Activated T-helper 1 cell treated with anti-CD3 and anti-CD28 coated beads, Interleukin-12 subunit alpha, Interleukin-12 subunit beta, Interleukin-2, Interleukin-4 antibody, amounts not matched to agents 30 ng/mL and 10 ng/mL and 1 ng/mL, durations not matched to agents 14 hours and 24 hours and 36 hours (primary cell): ENCODE measurements around the gene NAXD. TPM values are rescaled to one million over a fixed set of nuclear protein-coding genes. Genes with fewer than 3 reads are reported as not detected.

Source experiments
- DNase-seq: peaks from one replicate; pipeline ENCODE4 v3.0.0; 2021; ENCODE audit warnings: low spot score
- H3K27ac Mint-ChIP-seq: one replicate; pipeline ENCODE4 v1.8.0; 2021; ENCODE audit warnings: mild to moderate bottlenecking, mixed read lengths
- H3K27me3 Mint-ChIP-seq: one replicate; pipeline ENCODE4 v1.8.0; 2022; ENCODE audit warnings: mild to moderate bottlenecking, moderate library complexity, mixed read lengths; ENCODE audit not compliant: insufficient read depth
- H3K36me3 Mint-ChIP-seq: one replicate; pipeline ENCODE4 v1.8.0; 2021; ENCODE audit warnings: low read depth, mixed read lengths
- H3K4me1 Mint-ChIP-seq: one replicate; pipeline ENCODE4 v1.8.0; 2021; ENCODE audit warnings: low read depth, mixed read lengths
- H3K4me3 Mint-ChIP-seq: one replicate; pipeline ENCODE4 v1.8.0; 2021; ENCODE audit warnings: mild to moderate bottlenecking, moderate library complexity, mixed read lengths
- H3K9me3 Mint-ChIP-seq: one replicate; pipeline ENCODE4 v1.8.0; 2021; ENCODE audit warnings: mixed read lengths
- intact Hi-C: fragments of 100-400 bp; cut with micrococcal nuclease; formaldehyde crosslinking; loops from one replicate; pipeline ENCODE4 v1.15.1; 2024
- total RNA-seq: library from RNA; stranded (reverse); gene quantifications from 2 replicates; pipeline ENCODE4 v1.2.3, GENCODE V29; 2022

NAXD gene
- total RNA-seq, 1 donor from 2014 or later = 22.0 TPM

DNA sequence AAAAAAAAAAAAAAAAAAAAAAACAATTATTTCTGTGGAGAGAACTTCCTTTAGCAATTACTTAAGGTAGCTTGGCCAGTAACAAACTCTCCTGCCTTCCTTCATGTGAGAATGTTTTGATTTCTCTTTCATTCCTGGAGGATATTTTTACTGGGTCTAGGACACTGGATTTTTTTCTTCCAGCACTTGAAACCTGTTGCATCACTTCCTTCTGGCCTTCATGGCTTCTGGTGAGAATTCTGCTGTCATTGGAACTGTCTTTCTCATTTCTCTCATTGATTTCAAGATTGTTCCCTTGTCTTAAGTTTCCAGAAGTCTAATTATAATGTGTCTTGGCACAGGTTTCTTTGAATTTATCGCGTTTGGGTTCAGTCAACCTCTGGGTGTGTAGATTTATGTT lies 34.5 kb upstream of the NAXD start:
- H3K36me3 Mint-ChIP-seq = no peaks in the 10 kb centered on the region
- DNase-seq = no peak
- H3K9me3 Mint-ChIP-seq = no peaks in the 10 kb centered on the region
- H3K4me3 Mint-ChIP-seq = no peak overlapping the region
- intact Hi-C loops = no loop called here
- no peak overlapping the region for H3K27ac Mint-ChIP-seq
- H3K27me3 Mint-ChIP-seq = peaks cover 21% of the 10 kb centered on the region
- peaks cover 5% of the 10 kb centered on the region for H3K4me1 Mint-ChIP-seq

DNA sequence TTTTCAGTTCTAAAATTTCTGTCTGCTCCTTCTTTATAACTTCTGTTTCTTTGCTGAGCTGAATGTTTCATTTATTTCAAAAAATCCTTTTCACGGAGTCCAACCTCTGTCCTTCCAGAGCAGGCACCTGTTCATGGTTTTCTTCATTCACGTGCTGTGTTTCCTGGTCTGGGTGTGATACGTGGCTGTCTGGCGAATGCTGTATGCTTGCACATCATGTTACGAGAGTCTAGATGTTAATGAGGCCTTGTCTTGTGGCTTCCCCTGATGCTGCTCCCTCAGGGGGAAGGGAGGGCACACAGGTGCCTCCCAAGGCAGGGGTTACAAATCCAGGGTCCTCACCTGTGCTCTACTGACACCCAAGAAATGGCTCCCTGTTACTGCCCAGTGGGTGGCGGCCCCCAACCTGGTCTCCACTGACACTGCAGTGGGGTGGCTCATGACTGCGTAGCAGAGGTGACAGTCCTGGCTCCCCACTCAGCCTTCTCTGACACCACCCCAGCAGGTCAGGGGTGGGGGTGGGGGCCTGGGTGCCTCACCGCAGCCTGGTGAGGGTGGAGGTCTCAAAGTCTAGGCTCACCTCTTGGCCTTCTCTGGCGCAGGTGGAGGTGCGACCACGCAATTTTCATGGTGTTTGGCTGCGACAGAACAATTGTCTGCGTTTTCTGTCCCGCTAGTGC lies 33.7 kb upstream of the NAXD start:
- H3K4me1 Mint-ChIP-seq = no peaks in the 10 kb centered on the region
- intact Hi-C loops = no loop called here
- H3K36me3 Mint-ChIP-seq = no peaks in the 10 kb centered on the region
- H3K27ac Mint-ChIP-seq = no peak overlapping the region
- no peak for DNase-seq
- no peaks in the 10 kb centered on the region for H3K9me3 Mint-ChIP-seq
- no peak overlapping the region for H3K4me3 Mint-ChIP-seq
- peaks cover 20% of the 10 kb centered on the region for H3K27me3 Mint-ChIP-seq

DNA sequence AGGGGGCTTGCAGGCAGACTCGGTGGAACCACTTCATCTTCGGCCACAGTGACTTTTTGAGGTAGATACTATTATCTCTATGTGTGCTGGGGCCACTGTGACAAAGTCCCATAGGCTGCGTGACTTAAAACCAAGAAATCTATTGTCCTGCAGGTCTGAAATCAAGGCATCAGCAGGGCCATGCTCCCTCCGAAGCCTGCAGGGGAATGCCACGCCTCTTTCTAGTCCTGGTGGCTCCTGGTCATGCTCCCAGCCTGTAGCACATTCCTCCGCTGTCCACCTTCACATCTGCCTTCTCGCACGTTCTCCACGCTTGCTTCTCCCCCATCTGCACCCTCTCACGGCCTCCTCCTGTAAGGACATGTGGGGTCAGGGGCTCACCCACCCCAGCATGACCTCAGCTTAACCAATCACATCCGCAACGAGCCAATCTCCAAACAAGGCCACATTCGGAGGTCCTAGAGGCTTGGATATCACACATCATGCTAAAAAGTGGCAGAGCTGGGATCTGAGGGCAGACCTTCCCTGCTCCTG lies 32.9 kb upstream of the NAXD start:
- intact Hi-C loops = no loop called here
- no peak overlapping the region for H3K27ac Mint-ChIP-seq
- no peaks in the 10 kb centered on the region for H3K36me3 Mint-ChIP-seq
- peaks cover 17% of the 10 kb centered on the region for H3K27me3 Mint-ChIP-seq
- no peaks in the 10 kb centered on the region for H3K4me1 Mint-ChIP-seq
- H3K4me3 Mint-ChIP-seq = no peak overlapping the region
- no peak for DNase-seq
- no peaks in the 10 kb centered on the region for H3K9me3 Mint-ChIP-seq

DNA sequence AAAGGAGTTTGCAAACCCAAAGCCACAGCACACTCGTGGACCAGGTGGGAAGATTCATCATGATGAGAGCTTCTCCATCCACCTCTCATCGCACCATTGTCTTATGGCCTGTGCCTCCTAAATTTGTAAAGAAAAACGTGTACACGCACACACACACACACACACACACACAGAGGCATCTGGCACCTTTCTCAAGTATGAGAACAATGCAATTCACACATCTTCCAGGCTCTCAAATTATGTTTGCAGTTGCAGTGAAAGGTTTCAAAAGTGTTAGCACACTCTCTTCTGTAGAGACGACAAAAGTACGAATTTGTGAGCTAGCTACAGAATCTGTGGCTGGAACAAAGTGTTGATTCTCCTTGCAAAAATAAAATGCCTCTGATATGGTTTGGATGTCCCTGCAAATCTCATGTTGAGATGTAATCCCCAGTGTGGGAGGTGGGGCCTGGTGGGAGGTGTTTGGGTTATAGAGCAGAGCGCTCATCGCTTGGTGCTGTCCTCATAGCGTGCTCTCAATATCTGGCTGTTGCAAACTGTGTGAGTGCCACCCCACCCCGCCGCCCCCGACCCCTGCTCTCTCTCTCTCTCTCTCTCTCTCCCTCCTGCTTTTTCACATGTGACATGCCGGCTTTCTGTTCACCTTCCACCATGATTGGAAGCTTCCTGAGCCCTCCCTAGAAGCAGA lies 32.0 kb upstream of the NAXD start:
- no peak for DNase-seq
- intact Hi-C loops = no loop called here

DNA sequence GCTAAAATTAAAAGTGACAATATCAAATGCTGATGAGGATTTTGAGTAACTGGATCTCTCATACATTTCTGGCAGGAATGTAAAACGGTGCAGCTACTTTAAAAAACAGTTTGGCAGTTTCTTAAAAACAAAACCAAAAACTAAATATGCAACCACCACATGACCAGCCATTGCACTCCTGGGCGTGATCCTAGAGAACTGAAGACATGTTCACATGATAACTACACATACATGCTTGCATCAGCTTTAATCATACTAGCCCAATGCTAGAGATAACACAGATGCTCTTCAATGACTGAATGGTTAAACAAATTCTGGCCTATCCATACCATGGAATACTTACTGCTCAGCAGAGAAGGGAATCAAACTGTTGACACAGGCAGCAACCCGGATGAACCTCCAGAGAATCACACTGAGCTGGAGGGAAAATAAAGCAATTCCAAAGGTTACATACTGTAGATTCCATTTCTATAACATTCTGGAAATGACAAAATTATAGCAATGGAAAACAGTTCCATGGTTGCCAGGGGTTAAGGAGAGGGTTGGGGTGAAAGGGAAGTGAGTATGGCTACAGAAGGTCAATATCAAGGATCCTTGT lies 25.5 kb upstream of the NAXD start:
- Mint-ChIP-seq H3K27ac (no peak overlapping the region), H3K9me3 (no peaks in the 10 kb centered on the region), H3K27me3 (peaks cover 15% of the 10 kb centered on the region), H3K36me3 (no peaks in the 10 kb centered on the region), H3K4me1 (no peaks in the 10 kb centered on the region), H3K4me3 (no peak overlapping the region)
- no peak for DNase-seq
- intact Hi-C loops = no loop called here

More for the DNA sequence above, 32.0 kb upstream of the NAXD start:
- Mint-ChIP-seq H3K27me3 (peaks cover 18% of the 10 kb centered on the region), H3K4me3 (no peak overlapping the region), H3K27ac (no peak overlapping the region), H3K36me3 (no peaks in the 10 kb centered on the region), H3K9me3 (no peaks in the 10 kb centered on the region), H3K4me1 (no peaks in the 10 kb centered on the region)

DNA sequence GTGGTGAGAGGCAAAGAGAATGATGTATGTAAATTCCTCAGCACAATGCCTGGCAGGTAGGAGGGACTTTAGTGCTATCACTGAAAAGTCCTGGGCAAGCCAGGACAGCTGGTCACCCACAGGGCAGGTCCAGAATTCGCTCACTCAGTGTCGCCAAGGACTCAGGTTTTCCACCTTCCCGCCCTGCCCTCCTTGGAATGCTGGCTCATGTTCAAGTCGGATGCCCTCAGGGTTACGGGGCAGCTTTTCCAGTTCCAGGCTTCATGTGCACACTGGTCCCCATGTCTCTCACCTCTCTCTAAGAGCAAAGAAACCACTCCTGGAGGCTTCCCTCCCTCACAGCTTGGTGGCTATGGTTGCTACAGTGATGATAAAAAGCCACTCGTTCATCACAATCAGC lies 24.8 kb upstream of the NAXD start:
- Mint-ChIP-seq H3K27me3 (peaks cover 13% of the 10 kb centered on the region), H3K9me3 (no peaks in the 10 kb centered on the region), H3K4me1 (no peaks in the 10 kb centered on the region), H3K27ac (no peak overlapping the region), H3K4me3 (no peak overlapping the region), H3K36me3 (no peaks in the 10 kb centered on the region)
- intact Hi-C loops = no loop called here
- DNase-seq = no peak

DNA sequence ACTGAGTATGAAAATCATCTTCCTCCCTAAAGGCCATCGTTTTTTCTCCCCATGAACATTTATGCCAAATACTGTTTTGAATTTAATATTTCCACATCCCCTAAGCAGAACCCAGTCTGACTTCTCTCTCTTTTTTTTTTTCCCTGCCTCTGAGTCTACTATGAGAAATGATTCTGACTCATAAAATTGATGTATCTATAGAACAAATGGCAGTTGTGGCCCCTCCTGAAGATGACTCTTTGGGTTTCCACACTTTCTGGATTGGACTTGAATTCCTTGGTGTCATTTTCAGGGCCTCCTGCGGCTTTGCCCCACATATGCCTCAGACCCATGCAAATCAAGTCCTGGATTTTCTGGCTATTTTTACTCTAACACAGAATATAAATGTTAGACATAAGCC lies 22.7 kb upstream of the NAXD start:
- Mint-ChIP-seq H3K9me3 (no peaks in the 10 kb centered on the region), H3K4me1 (no peaks in the 10 kb centered on the region), H3K27me3 (peaks cover 15% of the 10 kb centered on the region), H3K4me3 (no peak overlapping the region), H3K27ac (no peak overlapping the region), H3K36me3 (no peaks in the 10 kb centered on the region)
- intact Hi-C loops = loop anchor here (1.0 kb wide), 2 partner anchors 227 to 370 kb away; no protein-coding TSS in a partner anchor
- no peak for DNase-seq

DNA sequence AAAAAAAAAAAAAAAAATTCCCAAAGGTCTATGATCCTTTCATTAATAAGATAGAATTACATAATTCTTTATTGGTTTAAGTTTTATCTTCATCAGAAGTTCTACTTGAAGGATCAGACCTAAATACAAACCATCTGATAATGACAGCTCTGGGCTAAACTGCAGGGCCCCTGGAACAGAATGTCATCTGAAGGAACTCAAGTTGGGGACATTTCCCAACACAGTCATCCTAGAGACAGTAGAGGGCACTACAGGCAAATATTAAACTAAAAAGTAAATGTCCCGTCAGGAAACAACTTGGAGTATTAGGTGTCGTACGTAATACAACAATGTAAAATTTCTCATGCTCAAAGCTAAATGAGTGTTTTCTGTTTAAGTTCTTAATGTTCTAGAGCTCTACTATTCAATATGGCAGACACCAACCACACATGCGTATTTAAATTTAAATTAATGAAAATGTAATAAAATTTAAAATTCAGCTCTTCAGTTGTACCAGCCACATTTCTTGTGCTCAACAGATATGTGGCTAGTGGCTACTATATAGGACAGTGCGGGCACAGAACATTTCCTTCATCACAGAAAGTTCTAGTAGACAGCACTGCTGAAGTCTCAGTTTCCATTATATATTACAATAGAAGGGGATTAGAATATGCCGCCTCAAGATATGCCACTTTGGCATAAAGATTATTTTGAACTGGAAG lies 21.8 kb upstream of the NAXD start:
- no peaks in the 10 kb centered on the region for H3K4me1 Mint-ChIP-seq
- no peak overlapping the region for H3K4me3 Mint-ChIP-seq
- intact Hi-C loops = loop anchor here (1.0 kb wide), 2 partner anchors 226 to 371 kb away; no protein-coding TSS in a partner anchor
- no peak overlapping the region for H3K27ac Mint-ChIP-seq
- H3K36me3 Mint-ChIP-seq = no peaks in the 10 kb centered on the region
- H3K9me3 Mint-ChIP-seq = no peaks in the 10 kb centered on the region
- peaks cover 12% of the 10 kb centered on the region for H3K27me3 Mint-ChIP-seq
- DNase-seq = no peak

DNA sequence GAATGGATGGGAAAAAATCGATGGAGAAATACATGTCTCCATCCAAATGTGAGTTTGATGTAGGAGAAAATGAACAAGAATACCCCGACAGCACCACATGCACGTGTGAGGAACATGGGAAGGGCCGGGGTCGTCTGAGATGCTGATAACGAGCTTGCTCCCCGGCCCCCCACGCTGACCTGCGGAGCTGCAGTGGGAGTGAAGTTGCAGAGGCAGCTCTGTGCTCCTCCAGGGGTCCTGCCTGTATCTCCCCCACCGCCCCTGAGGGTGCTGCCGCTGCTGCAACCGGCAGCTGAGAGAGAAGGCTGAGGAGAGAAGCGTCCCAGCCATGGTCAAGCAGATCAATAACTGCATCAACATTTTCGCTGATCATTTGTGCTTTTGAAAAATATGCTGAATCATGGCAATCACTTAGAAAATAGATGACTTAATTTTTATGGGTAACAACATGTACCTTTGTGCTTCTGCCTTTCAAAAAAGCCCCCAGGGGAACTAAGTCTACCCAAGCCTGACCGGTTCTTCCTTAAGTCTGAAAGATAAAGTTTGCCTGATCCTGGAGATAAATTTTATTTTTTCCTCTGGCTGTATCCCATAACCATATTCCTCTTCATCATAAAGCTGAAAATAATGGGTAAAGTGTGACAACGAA lies 18.2 kb upstream of the NAXD start:
- Mint-ChIP-seq H3K9me3 (no peaks in the 10 kb centered on the region), H3K27ac (no peak overlapping the region), H3K4me1 (no peaks in the 10 kb centered on the region), H3K27me3 (peaks cover 5% of the 10 kb centered on the region), H3K36me3 (no peaks in the 10 kb centered on the region), H3K4me3 (no peak overlapping the region)
- intact Hi-C loops = no loop called here
- DNase-seq = no peak

DNA sequence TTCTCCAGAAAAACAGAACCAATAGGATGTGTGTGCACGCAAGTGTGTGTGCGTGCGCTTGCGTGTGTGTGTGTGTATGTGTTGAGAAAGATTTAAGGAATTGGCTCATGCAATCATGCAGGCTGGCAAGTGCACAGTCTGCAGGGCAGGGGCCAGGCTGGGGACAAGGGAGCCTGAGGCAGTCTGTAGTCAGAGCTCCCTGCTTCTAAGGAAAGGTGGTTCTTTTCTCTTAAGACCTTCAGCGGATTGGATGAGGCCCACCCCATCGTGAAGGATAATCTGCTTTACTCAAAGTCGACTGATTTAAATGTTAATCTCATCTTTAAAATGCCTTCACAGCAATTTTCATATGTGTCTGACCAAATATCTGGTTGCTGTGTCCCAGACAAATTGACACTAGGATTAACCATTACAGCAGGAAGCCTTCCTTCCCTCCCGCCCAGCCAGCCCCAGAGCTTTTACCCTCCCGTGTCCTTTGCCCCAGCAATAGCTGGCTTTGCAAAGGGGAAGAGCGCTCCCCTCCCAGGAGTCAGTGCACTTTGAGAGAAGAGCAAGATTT lies 15.0 kb upstream of the NAXD start:
- Mint-ChIP-seq H3K27ac (no peak overlapping the region), H3K36me3 (no peaks in the 10 kb centered on the region), H3K27me3 (peaks cover 16% of the 10 kb centered on the region), H3K4me1 (no peaks in the 10 kb centered on the region), H3K4me3 (no peak overlapping the region), H3K9me3 (no peaks in the 10 kb centered on the region)
- intact Hi-C loops = no loop called here
- no peak for DNase-seq

DNA sequence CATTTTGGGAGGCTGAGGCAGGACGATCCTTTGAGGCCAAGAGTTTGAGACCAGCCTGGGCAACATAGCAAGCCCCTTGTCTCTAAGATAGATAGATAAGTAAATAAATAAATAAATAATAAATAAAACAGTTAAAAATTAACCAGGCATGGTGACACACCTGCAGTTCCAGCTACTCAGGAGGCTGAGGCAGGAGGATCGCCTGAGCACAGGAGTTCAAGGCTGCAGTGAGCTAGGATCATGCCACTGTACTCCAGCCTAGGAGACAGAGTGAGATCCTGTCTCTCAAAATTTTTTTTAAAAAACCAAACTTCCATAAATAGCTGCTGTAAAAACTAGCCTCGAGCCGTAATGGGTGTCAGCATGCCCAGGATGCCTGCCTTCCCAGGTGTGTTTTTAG lies 14.4 kb upstream of the NAXD start:
- Mint-ChIP-seq H3K4me3 (no peak overlapping the region), H3K36me3 (no peaks in the 10 kb centered on the region), H3K27ac (no peak overlapping the region), H3K27me3 (peaks cover 16% of the 10 kb centered on the region), H3K9me3 (no peaks in the 10 kb centered on the region), H3K4me1 (no peaks in the 10 kb centered on the region)
- intact Hi-C loops = no loop called here
- no peak for DNase-seq

DNA sequence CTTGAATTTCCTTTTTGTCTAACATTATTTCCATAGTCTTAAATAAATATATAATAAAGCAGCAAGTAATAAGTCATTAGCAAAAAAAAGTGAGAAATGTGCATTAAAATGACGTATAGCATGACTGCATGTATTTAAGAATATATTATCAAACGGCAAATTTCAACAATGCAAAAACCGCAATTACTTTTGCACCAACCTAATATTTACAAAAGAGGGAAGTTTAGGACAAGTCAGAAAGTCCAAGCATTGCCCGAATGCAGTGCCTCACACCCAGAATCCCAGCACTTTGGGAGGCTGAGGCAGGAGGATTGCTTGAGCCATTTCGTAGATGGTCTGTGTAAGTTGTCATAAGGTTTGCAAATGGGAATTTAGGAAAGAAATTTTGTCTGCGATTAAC lies 10.2 kb upstream of the NAXD start:
- H3K4me3 Mint-ChIP-seq = no peak overlapping the region
- no peak for DNase-seq
- H3K4me1 Mint-ChIP-seq = no peaks in the 10 kb centered on the region
- H3K27ac Mint-ChIP-seq = no peak overlapping the region
- no peaks in the 10 kb centered on the region for H3K36me3 Mint-ChIP-seq
- peaks cover 10% of the 10 kb centered on the region for H3K27me3 Mint-ChIP-seq
- H3K9me3 Mint-ChIP-seq = no peaks in the 10 kb centered on the region
- intact Hi-C loops = no loop called here
